Fibroblast of skin of left quadriceps (primary cell): ENCODE measurements around the gene EYA2.
"Not testable (repeated sequence)": the region's sequence is repeated elsewhere in the genome, so short reads cannot be mapped to it uniquely, and the experiment has no call there.

ENCODE experiments used
- DNase-seq, 2 experiments: peaks; one replicate each; pipeline ENCODE4 v3.0.0-alpha.2; 2013; ENCODE audit warnings: low read depth in 2 of 2

Gene EYA2

DNA sequence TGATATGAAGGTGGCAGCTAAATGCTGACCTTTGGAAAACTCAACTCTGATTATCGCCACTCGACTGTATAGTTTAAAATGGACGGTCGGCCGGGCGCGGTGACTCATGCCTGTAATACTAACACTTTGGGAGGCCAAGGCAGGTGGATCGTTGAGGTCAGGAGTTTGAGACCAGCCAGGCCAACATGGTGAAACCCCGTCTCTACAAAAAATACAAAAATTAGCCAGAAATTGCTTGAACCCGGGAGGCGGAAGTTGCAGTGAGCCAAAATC is 310.1 kb downstream of the EYA2 start:
- not testable (repeated sequence) for DNase-seq

DNA sequence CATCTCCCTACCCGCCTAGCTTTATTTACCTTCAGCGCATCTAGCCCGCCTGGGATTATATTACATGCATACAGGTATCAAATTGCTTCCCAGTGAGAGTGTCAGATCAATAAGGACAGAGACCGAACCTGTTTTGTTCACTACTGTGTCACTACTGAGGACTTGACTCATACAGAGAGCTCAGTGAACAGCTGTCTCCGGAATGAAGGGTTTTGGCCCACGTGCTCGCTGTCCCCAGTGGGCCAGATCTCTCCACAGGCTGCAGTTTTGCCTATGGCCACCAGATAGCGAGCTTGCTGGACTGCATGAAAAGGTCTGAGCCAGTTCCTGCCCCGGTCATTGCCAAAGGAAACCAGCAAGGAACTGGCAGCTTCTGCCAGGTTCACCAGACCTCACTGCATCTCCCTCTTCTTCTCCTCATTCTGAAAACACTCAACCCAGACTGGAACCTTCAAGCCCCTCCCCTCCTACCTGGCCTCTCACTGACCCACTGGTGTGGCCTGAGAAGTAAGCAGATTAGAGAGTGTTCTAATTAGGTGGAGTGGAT is 311.0 kb downstream of the EYA2 start:
- DNase-seq: peak; percentile 40 to 45

DNA sequence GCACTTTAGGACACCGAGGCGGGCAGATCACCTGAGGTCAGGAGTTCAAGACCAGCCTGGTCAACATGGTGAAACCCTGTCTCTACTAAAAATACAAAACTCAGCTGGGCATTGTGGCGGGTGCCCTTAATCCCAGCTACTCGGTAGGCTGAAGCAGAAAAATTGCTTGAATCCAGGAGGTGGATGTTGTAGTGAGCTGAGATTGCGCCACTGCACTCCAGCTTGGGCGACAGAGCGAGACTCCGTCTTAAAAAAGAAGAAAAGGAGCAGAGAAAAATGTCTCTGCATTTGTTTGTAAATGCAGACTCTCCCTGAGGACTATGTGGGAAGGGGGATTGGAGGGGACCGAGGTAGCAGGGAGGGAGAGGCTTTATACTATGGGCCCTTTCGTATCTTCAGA is 311.9 kb downstream of the EYA2 start:
- not testable (repeated sequence) for DNase-seq

DNA sequence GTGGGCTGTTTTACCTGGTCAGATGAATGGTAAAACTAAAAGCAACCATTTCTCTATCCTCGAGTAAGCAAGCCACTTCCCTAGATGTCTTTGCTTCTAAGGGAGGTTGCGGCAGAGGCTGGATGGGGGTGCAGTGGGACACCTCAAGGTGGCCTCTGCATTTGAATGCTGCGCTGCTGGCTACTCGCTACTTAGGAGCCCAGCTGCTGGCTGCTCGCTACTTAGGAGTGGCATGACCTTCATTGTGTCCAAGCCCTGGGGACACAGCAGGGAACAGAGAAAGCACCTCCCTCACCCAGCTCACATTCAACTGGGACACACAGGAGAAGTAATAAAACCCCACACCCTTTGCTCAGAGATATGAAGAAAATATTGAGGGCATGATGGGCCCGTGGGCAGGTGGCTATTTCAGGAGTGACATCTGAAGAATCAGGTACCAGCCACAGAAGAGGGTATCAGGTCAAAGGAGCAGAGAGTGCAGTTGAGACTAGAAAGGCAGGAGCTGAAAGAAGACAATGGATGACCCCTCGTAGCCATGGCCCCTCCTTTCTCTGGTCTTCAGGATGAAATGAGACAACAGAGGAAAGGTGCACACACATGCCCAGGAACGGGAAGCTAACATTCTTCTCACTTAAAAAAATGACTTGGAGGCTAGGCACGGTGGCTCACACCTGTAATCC is 312.5 kb downstream of the EYA2 start:
- DNase-seq: no peak

DNA sequence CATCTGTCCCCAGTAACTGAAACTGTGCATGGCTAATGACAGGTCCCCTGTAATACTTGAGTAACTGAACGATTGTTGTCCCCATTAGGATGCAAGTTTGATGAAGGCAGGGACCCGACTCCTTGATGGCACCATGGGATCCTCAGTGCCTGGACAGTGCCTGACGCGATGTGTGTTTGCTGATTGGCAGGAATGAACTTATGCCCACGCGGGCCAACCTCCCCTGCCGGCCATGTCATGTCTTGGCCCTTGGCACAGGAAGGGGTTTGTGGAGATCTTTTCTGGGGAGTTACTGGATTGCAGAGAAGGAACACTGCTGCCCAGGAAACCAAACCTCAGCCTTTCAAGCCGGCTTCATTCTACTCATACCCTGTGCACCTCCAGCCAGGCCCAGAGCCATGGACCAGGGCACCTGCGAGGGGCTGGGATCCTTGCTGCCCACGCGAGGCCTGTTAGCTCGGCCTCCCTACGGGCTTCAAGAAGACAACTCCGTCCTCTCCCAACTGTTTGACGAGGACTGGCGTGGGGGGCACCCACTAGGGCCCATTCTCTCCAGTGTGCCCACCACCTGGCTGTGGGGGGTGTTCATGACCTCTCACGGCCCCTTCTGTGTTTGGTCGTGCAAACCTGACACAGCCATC is 314.0 kb downstream of the EYA2 start:
- no peak for DNase-seq

DNA sequence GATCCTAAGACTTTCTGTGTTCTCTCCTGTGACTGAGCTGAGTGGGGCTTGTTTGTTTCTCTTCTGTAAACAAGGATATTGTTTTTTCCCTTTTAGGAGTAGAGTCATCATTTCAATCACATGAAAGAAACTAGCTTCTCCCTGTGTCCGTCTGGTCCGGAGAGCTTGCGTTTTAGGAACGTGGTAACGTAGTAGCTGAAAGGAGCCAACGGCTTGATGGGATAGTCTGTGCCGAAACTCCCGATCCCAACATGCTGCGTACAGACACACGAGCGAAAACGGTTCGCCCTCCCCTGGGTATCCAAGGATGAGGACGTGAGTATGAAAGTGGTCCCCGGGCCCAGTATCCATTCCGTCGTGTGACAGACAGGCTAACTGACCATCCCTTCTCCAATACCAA is 315.3 kb downstream of the EYA2 start:
- DNase-seq: no peak

DNA sequence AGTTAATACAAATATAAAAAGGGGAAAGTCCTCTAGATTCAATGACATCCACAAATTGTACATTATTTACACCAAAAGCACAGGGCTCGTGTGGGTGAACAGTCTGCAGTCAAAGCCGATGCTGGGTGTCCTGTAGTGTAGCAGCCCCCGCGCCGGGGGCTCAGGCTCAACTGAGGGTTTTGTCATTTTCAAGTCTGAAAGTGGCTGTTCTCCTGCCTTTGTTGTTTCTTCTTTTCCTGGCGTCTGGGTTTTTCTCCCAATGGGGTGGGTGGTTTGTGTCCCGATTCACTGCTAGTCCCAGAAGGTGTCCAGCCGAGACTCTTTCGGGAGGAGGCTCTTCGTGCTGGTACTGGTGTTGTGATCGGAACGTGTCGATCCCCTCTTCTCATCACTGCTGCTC is 315.8 kb downstream of the EYA2 start:
- DNase-seq: no peak

DNA sequence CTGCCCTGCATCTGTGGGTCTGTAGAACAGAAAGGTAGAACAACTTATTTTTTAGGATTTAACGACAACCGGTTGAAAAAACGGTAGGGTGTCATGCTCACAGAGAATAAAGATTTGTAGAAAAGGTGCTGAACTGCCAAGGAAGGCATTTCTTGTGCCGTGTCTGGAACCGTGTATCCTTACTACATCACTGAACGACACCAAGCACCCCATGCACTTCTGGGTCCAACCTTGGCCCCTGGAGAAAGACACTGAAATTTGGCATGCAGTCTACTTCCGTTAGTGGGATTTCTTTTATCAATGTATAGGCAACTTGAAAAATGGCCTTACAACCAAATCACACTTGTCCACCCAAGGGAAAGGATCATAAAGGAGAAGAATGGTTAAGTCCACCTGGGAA is 316.4 kb downstream of the EYA2 start:
- no peak for DNase-seq

DNA sequence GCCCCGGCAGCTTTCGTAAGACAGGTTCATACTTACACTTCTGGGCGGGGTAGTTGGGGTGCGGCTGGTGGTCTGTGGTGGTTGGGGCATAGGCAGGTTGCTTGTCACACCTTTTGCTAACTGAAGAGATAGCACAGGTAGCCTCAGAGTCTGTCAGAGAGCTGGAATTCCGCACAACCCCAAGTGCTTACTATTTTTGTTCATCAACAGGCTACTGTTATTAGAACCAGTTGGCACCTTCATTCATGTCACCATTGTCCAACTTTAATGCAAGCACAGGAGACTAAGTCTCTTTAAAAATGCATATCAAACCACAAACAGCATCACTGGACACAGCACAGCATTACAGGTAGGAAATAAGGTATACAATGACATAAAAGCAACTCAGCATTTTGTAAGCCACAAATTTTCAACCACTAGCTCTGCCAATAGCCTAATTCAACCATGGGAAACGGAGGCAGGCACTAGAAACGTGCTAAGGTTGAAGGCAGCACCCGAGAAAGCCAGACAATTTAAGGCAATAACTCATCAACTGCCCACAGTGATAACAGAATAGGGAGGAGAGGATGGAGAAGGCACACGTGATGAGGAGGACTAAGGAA is 318.1 kb downstream of the EYA2 start:
- DNase-seq: no peak

DNA sequence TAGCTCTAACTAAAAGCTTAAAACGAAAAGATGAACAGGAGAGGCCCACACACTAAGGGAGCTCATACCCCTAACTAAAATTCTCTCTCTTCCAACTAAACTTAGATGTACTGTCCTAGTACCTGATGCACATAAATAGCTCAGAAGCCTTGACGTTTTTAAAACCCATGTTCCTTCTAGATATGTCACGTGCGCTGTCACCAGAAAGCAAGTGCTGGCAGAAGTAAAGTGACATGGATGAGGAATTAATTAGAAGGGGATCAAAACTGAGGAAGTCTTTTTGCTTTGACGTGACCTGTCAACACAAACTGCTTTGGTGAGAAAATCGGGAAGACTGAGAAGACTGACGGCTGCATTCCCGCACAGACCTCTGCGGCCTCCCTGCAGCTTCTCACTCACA is 319.3 kb downstream of the EYA2 start:
- no peak for DNase-seq

DNA sequence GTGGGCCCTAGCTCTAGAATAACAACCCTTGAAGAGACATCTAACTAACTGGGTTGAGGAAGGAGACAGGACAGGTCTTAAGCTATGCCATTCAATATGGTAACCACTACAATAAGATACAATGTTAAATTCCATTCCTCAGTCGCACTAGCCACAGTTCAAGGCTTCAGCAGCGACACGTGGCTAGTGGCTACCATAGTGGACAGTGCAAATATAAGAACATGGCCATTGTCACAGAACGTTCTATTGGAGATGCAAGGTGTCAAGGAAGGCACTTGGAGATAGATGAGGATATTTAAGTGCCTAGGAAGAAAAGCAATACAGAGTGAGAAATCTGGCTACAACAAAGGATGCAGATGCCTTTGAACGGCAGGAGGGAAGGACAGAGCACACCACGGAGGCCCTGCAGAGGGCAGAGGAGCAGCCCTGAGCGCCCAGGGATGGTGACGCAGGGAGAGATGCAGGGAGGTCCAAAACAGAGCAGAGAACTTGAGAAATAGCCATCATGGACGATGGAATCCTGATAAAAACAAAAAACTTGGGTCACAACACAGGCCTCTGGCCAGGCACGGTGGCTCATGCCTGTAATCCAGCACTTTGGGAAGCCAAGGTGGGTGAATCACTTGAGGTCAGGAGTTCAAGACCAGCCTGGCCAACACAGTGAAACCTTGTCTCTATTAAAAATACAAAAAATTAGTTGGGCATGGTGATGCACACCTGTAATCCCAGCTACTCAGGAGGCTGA is 321.2 kb downstream of the EYA2 start:
- DNase-seq: no peak

DNA sequence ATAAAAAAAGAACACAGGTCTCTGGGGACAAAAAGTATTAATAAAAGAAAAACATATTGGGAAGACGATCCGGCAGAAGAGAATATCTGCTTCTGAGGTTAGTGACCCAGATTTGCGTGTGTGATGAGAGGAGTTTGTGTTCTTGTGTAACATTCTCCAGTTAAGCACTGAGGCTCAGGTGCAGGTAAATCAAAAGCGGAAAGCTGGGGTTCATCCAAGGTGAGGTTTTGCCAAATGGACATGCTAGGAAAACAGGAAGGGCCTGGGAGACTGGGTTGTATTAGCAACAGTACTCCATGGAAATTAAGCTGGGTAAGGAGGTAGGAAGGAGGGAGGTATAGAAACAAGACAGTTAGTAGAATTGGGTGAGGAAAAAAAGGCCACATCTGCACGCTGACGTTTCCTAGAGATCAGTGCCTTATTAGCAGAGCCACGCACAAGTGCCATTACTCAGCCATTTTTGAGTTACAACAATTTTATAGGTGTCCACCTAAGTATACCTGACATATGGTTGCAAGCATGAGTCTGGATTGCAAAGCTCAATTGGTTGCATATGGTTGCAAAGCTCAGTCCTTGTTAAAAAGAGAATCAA is 322.3 kb downstream of the EYA2 start:
- DNase-seq: no peak

DNA sequence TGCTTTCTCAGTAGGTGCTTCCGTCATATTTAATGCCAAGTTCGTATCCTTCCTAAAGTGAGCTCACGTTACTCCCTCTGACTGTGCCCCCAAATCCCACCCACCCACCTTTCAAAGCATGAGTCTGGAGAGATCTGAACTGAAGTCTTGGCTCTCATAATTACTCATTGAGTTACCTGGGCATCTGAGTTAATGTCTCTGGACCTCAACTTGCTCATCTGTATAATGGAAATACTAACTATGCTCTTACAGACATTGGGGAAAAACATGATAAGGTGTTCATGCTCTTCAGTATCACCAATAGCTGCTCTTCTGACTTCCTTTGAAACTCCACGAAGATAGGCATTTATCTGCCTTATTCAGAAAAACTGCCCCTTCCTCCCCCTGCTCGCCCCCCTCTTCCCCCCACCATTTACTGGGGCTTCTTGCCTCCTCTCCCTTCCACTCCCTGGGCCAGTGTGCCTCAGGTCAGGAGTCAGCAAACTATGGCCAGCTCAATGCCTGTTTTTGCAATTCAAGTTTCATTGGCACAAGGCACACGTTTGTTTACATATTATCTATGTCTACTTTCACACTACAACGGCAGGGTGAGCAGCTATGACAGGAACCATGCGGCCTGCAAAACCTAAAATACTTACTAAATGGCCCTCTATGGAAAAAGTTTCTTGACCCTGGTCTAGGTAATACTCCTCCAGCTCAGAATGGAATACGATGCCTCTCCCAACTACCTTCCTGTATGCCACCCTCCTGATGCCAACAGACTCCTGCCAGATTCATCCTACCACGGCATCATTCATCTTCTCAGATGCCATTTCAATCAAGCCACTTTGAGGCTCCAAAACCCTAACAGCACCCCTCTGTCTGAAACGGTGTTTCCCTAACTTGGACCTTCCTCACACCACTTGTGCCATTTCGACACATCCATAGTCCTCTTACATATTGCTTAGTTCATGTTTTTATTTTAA is 323.1 kb downstream of the EYA2 start:
- no peak for DNase-seq

DNA sequence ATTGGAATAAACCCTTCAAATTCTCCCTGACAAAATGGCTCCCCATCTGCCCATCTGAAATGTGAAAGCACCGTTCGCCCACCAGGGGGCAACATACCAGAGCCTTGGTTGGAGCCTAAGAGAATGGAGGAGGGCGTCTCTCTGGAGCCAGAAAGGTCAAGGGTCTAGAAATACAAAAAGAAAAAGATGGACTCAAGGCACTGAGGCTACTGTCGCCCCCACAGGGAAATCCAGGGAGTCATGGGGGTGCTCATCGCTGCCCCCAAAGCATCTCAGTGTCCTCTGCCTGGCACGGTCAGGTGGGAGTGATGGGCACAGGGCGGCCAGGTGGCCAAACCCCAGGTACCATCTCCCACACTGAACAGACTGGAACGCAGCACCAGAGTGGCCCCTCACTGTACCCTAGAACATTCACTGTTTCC is 325.5 kb downstream of the EYA2 start:
- DNase-seq: no peak

DNA sequence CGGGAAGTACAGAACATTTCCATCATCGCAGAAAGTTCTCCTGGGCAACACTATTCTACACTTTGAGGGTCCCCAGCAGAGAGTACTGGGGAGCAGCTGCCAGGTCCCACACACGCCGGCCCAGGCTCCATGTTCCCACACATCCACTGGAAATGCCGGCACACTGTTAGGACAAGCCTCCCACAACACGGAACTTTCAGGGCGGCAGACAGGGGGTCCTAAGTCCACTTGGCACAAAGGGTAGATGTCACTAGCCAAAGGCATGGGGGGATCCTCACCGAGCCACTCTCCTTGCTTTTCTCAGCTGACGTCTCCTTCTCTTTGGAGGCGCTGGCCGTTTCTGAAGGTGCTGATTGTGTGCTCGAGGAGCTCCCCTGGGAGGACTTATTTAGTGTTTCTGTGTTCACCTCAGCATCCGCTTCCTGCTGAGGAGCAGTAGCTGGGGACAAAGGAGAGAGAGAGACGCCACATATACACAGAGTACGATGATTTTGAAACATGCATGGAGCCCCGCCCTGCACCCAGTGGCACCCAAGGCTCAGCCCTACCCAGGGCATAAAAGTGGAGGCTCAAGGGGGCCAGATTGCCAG is 326.5 kb downstream of the EYA2 start:
- no peak for DNase-seq

DNA sequence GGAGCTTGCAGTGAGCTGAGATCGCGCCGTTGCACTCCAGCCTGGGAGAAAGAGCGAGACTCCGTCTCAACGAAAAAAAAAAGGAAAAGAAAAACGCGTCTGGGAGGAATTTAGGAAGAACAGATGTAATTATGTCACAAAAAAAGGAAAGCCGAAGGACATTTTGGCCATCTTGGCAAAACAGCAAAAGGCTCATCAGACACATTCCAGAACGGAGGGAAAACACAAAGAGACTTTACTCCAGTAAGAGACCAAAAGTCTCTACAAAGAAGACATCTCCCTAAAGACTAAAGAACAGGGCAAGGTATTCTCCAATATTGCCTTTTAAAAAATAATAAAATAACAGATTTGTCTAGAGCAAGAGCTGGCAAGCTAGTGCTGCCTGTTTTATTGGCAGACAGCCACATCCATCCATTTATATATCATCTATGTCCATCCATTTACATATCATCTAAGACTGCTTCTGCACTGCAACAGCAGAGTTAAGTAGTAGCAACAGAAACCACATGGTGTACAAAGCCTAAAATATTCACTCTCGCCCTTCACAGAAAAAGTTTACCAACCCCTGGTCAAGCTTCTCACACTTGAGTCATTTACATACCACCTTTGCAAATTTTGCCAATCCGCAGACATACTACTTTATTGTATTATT is 328.0 kb downstream of the EYA2 start:
- no peak for DNase-seq

DNA sequence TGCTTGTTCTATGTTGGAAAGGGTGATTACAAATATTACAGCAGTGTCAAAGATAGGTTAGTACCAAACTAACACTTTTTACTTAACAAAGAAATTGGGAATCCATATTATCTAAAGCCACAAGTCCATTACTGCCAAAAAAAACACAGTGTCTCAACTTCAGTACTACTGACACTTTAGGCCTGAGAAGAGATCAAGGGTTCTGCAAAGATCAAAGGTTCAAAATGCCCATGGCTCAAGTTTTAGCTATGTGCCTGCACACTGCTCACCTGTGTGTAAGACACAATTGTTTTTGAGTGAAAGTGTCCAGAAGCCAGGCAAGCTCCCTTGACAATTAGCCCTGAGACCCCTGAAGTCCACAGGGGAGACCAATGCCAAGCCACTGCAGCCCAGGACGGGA is 329.3 kb downstream of the EYA2 start:
- no peak for DNase-seq

DNA sequence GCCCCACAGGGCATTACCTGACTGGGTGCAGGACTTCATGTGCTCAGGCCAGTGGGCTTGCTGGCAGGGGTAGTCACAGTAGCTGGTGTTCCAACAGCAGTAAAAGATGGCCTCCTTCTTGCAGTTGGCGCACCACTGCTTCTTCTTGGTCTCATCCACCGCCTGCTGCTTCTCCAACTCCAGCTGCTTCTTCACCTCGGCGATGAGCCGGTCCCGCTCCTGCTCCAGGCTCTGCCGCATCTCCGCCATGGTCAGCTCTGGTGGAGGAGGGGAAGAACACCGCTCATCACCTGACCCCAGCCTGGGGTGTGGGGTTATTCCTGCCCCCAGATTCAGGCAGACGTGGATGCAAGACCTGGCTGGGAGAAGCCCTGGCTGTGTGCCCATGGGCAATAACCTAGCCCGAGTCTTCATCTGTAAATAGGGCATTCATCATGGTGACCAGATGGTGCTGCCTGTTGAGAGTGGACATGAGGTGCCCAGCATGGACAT is 329.7 kb downstream of the EYA2 start:
- DNase-seq: no peak

DNA sequence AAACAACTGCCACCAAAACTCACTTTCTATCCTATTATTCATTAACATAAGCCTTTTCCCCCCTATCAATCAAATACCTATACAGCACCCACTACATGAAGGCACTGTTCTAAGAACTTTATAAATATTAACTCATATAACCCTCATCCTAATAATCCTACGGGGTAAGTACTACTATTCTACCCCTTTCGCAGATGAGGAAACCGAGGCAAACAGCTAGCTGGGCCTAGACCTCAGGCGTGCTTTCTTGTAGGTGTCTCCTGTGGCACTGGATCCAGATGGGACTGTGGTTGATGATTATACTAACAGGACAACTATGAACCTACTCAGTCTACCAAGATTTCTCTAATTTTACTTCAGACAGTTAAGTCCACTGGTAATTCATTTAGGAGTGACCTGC is 330.2 kb downstream of the EYA2 start:
- DNase-seq: no peak

DNA sequence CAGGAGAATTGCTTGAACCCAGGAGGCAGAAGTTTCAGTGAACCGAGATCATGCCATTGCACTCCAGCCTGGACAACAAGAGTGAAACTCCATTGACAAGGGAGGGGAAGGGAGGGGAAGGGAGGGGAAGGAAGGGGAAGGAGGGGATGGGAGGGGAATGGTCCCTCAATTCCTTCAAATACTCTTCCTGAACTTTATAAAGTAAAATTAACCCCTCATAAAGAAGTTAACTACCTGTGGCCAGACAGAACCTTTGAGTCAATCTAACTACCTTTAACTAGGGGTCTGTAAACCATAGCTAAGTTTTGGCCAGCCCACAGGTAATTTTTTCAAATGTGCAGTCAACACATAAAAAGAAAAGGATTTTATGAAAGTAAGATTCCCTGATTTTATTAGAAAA is 330.8 kb downstream of the EYA2 start:
- no peak for DNase-seq
